ENCODE measurements around the gene PRKD2.

The PRKD2 gene

DNA sequence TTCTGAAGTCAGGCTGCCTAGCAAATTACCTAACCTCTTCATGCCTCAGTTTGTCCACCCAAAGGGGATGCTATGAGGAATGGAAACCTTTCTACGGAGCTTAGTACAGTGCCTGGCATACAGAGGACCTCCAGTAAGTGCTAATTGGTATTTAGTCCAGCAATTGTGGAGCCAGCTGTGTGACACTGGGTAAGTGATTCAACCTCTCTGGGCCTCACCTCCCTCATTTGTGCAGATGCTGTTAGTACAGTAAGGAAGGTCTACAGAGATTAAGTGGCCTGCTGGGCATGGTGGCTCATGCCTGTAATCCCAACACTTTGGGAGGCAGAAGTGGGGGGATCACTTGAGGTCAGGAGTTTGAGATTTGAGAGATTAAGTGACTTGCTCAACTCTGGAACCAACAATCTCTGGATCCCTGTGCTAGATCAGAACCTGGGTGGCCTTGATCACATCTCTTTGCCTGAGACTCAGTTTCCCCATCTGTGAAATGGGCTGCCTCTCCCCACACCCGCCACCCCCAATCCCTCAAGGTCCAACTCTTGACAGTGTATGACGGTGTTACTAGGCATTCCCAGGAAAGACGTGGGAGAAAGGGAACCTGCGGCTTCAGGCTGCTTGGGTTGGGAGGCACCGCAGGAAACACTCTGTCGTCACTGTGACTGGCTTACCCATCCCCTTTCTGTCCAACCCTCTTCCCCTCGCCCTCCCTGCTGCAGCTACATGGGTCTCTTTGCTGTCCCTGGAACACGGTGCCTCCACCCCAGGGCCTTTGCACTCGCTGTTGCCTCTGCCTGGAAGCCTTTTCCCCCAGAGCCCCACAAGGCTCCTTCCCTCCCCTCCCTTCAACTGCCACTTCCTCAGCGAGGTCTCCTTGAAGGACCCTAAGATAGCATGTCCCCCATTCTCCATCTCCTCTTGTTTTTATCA, 18.3 kb downstream of the PRKD2 start:
- DNase-seq = no peak

DNA sequence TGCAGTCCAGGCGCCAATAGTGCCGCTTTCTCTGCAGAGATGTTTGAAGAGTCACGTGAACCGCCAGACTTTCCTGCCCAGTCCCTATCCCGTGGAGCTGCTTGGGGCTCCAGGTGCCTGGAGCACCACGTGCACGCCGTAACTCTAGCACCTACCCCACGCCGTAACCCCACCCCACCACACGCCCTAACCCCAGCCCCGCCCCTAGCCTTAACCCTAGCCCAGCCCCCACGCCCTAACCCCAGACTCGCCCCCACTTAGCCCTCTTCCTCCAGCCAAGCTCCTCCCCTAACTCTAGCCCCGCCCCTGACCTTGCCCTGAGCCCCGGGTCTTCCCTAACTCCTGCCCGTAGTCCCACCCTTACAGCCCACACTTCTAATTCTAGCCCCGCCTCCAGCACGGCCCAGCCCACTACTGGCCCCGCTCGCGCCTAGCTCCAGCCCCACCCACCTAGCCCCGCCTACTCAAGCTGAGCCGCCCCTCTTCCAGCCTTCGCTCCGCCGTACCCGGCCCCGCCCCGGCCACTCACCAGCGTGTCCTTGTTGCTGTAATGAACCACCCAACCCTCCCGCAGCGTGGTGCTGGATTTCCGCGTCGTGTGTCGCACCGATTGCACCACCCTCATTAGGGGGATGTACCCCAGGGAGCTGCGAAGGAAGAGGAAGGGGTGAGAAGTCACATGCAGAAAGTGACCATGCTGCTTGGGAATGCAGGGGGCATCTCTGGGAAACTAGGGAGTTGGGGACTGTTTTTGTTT, 19.5 kb downstream of the PRKD2 start:
- DNase-seq = no peak

DNA sequence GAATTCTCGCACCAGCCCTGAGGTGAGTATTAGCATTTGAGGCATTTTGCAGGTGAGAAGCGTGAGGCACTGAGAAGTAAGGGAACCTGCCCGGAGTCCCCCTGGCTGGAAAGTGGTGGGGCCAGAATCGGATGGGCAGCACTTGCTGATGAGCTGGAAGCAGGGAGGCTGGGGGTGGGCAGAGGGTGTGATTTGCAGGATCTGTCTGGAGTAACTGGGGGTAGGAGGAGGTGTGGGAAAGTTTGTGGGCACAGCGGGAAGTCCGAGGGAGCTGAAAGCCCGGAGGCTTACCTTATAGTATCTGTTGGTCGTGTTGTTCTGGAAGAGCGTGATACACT, 20.1 kb downstream of the PRKD2 start:
- DNase-seq = no peak

DNA sequence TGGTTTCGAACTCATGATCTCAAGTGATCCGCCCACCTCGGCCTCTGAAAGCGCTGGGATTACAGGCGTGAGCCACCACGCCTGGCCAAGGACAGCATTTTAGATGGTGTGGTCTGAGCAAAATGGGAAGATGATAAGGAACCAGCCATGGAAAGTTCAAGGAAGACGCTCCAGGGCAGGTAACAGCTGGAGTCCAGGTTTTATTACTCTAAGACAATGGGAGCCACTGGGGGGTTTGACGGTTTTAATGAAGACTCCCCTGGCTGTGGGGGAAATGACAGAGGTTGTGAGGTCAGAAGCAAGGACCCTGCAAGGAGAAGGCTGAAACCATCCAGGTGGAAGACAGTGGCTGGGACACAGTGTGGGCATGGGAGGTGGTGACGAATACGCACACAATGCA, 20.9 kb downstream of the PRKD2 start:
- DNase-seq = no peak

DNA sequence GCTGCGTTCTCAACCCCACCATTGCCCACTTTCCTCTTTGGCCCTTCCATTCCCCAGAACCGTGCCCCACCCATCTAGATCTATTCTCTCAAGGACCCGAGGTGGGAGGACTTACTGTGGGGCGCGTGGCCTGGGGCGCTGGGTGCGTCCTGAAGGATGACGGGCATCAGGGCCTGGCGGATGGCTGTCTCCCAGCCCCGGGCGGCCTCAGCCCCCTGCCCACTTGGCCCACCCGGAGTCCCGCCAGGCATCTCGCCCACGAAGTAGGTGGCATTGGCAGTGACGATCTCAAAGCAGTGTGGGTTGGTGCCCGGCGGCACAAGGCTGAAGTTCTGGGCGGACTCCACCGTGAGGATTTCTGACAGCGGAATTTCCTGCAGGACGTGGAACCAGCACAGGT, 23.2 kb downstream of the PRKD2 start:
- no peak for DNase-seq

DNA sequence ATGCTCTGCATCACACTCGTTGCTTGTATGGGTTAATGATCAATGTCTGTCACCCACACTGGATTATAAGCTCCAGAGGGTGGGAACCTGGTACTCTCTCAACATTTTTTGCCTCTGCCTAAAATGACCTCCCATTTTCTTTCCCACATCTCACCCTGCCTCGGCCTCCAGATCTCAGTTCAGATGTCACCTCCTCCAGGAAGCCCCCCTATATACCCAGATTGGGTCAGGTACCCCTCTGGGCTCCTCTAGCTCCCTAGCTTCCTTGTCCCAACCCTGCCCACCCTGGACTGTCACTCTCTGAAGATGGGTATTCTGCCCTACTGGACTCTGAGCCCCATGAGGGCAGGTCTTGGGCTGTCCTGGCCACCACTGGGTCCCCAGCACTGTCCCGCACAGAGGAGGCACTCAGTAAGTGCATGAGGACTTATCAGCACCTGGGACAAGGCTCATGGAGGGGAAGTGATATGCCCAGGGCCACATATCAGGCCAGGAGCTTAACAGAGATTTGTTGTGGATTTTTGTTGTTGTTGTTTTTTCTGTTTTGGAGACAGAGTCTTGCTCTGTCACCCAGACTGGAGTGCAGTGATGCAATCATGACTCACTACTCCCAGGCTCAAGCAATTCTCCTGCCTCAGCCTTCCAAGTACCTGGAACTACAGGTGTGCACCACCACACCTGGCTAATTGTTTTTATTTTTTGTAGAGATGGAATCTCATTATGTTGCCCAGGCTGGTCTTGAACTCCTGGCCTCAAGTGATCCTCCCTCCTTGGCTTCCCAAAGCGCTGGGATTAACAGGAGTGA, 23.8 kb downstream of the PRKD2 start:
- no peak for DNase-seq

DNA sequence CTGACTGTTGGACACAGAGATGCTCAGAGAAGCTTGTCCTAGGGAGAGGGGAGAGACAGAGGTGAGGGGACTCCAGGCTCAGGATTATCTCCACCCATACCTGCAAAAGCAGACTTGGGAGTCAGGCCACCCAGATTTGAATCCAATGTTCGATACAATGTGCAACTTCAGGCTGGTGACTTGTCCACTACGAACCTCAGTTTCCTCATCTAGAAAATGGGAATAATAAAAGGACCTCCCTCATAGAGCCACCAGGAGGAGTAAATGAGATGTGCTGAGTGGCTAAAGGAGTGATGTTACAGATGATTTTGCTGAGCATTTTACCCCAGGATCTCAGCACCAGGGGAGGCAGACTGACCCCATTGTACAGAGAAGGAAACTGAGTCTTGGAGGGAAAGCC, 25.0 kb downstream of the PRKD2 start:
- DNase-seq = no peak

DNA sequence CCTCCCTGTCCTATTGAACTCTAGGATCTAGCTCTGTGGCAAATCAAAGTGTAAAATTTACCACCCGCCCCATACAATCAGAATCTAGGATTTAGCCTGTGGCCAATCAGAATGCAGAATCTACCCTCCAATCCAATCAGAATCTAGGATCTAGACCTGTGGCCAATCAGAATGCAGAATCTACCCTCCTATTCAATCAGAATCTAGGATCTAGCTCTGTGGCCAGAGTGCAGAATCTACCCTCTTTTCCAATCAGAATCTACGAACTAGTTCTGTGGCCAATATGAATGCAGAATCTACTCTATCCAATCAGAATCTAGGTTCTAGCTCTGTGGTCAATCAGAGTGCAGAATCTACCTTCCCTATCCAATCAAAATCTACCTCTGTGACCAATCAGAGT, 25.8 kb downstream of the PRKD2 start:
- no peak for DNase-seq

DNA sequence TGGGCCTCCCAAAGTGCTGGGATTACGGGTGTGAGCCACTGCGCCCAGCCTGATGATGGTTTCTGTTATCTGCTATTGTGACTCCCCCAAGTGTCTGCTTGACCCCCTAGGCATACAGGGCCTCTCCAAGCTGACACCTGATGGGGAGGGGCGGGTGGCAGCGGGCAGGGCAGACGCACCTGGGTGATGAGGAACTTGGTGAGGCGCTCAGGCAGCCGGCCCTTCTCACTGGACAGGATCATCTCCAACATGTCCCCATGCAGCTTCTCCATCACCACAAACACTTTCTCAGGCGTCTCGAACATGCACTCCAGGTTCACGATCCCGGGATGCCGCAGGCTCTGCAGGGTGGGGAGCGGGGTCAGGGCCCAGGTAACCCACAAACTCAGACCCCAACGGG, 27.6 kb downstream of the PRKD2 start:
- no peak for DNase-seq

DNA sequence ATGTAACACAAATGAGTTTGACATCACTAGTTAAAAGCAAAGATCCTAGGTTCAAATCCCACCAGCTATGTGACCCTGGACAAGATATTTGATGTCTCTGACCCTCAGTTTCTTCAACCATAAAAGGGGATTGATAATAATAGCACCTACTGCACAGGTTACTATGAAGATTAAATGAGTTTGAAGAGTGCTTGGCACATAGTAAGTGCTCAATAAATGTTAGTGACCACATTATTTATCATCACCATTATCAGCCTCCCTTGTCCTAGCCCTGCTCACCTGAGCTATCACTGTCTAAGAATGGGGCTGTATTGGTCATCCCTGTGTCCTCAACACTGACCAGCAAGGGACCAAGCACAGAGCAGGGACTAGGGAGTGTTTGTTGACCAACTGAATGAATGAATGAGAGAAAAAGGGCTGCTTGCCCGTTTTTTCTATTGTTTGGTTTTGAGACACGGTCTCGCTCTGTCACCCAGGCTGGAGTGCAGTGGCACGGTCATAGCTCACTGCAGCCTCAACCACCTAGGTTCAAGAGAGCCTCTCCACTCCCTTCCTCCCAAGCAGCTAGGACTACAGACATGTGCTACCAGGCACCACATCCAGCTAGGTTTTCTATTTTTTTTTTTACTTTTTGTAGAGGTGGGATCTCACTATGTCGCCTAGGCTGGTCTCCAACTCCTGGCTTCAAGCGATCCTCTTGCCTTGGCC, 29.3 kb downstream of the PRKD2 start:
- no peak for DNase-seq

DNA sequence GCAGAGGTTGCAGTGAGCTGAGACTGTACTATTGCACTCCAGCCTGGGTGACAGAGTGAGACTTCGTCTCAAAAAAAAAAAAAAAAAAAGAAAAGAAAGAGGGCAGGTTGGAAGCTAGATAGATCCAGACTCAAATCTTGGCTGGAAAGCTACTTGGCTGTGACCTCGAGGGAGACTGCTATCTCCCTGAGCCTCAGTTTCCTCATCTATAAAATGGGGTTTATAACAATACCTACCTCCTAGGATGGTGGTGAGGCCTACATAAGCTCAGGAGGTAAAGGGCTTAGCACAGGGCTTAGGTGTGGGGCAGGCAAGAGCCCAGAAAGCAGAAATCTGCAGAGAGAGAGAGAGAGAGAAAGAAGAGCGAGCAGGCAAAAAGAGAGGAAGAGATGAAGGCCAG, 31.7 kb downstream of the PRKD2 start:
- no peak for DNase-seq

DNA sequence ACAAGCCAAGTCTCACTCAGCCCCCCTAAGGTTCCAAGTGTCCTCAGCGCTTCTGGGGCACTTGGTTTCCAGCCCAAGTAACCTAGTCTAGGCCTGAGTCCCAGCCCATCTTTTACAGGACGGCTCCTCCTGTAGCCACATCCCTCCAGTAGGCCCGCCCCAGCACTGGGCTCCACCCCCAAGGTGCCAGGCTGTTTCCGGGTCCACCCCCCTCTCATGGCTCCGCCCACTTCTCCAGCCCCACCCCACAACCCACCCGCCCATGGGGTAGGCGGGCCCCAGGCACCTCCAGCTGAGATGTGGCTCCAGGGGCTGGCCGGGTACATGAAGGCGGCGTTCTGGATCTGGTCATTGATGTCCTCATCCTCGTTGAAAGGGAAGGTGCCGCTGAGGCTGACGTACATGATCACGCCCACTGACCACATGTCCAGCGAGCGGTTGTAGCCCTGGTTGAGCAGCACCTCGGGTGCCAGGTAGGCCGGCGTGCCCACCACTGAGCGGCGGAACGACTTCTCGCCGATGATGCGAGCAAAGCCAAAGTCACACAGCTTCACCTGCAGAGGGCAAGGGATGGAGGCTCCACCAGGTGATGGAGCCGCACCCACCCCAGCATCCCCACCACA, 38.7 kb downstream of the PRKD2 start:
- peak; percentile 27 for DNase-seq

DNA sequence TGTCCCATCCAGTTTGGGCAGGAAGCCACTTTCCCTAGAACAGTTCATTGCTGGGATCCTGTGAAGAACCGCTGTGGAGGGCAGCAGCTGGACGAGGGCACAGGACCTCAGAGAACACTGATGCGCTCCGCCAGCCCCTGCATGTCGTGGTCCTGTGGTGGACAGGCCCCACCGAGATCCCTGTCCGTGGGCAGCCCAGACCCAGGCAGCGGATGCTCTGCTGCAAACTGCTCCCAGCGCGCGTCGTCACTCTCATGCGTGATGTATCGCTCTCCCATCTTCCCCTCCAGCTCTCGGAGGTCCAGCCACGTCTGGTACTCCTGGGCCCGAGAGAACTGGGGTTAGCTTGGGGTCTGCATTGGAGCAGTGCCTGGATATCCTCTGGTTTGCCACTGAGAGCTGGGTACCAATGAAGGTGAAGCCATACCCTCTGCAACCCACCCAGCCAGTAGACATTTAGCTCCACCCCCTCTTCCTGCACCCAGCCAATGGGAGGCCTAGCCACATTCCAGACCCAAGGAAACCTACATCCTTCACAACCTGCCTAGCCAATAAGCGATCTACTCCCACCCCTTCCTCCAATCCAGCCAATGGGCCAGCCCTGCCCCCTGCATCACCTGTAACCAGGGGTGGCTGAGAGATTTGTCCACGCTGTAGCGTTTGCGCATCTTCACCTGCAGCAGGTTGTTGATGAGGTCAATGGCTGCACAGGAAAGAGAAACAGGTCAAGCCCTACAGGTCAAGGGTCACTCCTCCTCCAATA, 42.3 kb downstream of the PRKD2 start:
- no peak for DNase-seq

DNA sequence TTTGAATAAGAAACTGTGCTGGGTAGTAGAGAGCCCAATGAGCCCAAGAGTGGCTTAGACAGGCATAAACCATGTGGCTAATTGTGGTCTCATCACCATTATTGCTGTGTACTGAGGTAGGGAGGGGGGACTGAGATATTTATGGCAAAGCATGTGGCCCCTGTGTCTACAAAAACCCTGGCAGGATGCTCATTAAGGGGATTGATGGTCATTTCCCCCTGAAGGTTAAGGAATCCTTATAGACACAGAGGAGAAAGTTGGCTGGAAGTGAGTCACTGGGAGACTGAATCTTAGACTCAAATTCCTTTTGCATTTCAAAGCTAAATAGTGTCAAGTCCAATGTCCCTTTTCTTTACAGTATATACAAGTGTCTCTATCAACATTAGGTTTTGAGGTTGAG, 46.1 kb downstream of the PRKD2 start:
- DNase-seq = no peak

DNA sequence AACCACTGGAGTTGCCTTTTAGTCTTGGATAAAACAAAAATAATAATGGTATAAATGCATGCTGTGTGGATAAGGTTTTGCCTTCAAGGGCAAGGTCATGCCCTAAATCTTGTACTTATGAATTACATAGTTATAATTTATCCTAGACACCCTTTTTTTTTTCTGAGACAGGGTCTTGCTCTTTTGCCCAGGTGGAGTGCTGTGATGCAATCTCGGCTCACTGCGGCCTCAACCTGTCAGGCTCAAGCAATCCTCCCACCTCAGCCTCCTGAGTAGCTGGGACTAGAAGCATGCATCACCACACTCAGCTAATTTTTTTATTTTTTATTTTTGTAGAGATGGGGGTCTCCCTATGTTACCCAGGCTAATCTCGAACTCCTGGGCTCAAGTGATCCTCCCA, 48.3 kb downstream of the PRKD2 start:
- no peak for DNase-seq

DNA sequence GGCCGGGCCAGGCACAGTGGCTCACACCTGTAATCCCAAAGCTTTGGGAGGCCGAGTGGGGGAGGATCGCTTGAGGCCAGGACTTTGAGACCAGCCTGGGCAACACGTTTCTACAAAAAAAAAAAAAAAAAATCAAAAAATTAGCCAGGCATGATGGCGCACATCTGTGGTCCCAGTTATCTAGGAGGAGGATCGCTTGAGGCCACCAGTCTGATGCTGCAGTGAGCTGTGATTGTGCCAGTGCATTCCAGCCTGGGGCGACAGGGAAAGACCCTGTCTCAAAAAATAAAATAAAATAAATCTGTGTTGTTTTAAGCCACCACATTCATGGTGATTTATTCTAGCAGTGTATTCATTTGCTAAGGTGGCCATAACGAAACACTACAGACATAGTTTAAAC, 51.8 kb downstream of the PRKD2 start:
- no peak for DNase-seq

DNA sequence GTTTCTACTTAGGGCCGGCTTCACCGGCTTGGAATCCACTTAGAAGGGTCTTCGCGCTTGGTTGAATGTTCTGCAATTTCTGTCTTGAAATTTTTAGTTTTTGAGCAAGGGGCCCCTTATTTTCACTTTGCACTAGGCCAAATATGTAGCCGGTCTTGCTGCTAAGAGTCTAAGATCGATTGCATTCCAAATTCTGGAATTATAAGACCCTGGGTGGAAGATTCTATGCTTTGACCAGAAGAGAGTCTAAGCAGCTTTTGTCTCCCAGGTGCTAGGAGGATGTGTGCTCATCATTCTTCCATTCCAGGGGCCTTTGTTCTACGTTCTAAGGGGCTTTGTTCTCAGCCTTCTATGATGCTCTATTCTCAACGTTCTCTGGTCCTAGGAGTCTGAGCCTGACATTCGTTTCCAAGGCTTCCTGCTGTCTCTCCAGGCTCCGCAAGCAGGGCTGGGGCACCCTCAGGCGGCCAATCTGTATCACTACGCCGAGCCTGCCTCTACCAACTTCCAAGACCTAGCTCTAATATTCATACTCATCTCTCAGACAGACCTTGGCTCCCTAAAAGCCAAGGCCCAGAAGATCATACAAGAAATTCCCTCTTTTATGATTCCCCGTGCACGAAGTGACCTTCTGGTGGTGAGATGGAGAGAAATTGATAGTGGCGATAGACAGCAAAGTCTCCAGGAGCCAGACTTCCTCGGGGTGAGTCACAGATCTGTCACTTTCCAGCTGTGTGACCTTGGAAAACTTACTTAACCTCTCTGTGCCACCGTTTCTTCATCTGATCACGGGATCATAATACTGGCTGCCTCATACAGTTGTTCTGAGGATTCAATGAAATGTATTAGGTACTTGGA, 55.0 kb downstream of the PRKD2 start:
- peak; percentile 76 for DNase-seq

DNA sequence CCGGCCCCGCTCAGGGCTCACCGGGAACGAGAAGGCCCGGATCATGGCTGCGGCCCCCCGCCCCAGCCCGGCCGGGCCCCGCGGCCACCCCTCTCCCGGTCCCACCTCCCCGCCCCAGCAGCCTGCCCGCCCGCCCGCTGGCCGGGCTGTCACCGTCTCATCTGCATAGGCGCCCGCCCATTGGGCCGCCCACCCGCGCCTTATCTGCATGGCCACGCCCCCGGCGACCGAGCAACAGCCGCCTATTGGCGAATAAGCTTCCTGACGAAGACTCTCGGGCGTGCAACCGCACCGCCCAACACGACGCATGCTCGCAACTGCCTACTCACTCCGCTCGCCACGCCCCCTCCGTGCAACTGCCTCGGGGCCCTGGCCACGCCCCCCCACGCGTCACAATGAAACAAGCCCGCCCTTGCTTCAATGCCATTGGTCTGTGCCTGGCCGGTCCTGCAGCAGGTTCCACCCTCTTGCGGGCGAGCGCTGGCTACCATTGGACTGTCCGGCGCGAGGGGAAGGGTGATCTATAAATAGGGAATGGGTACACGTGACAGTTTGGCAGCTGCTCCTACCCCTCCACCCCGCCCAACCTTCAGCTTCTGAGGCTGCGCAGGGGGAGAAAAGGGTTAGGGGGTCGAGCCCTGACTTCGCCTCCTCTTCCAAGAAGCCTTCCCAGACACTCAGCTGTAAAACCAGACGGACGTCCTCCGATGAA, 55.7 kb downstream of the PRKD2 start, which contains the start of gene DACT3:
Gene DACT3 (minus strand): TSS at position 163 of the 712 bp plus-strand sequence. CDS start 118 bp downstream, at position 45.
- DNase-seq = peak; percentile 99

DNA sequence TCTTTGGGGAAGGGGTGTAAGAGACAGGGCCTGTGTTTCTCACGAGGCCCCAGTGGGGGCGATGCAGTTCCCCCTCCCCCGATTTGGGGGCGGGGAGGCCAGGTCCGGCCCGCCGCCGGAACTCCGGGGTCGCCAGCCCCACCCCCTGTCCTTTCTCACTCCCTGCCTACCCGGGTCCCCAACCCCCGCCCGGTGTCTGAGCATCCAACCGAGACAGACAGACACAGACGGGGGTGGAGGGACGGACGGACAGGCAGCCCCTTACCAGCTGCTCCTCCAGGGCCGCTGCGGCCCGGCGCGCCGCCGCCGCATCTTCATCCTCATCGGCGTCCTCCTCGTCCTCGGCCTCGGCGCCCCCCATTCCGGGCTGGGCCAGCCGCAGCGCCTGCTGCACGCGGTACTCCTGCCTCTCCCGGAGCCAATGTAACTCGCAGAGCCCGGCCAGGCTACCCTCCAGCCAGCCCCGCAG, 56.3 kb downstream of the PRKD2 start:
- DNase-seq = no peak

Measured in CD4-positive, alpha-beta T cell treated with Interleukin-4 for 4 hours (primary cell).